ENCODE results near the gene SCN5A. TPM values are rescaled to one million over a fixed set of nuclear protein-coding genes. Genes with fewer than 3 reads are reported as not detected.

The SCN5A gene
- total RNA-seq, 1 donor from 2014 or later = 3.5 TPM

GRCh38 chr3:38658841-38659240 lies 9.4 kb upstream of the SCN5A start:
- H3K4me1 Mint-ChIP-seq (ENCODE audit: unreplicated experiment) = peaks cover 7% of the 10 kb centered on the region
- H3K9me3 Mint-ChIP-seq = peaks cover 8% of the 10 kb centered on the region
- DNase-seq (ENCODE audit: extremely low spot score, unreplicated experiment) = no peak
- H3K27me3 Mint-ChIP-seq = peaks cover 45% of the 10 kb centered on the region
- no peak overlapping the region for H3K4me3 Mint-ChIP-seq
- TF ChIP-seq CTCF (conservative IDR thresholded peaks at IDR 0.05) = no peak
- no peaks in the 10 kb centered on the region for H3K36me3 Mint-ChIP-seq
- no peak overlapping the region for H3K27ac Mint-ChIP-seq

GRCh38 chr3:38657369-38657768 lies 7.9 kb upstream of the SCN5A start:
- H3K27me3 Mint-ChIP-seq = peaks cover 49% of the 10 kb centered on the region
- no peak overlapping the region for H3K4me3 Mint-ChIP-seq
- no peak for TF ChIP-seq CTCF (conservative IDR thresholded peaks at IDR 0.05)
- no peak overlapping the region for H3K27ac Mint-ChIP-seq
- no peak for DNase-seq (ENCODE audit: extremely low spot score, unreplicated experiment)
- H3K9me3 Mint-ChIP-seq = no peaks in the 10 kb centered on the region
- H3K4me1 Mint-ChIP-seq (ENCODE audit: unreplicated experiment) = peaks cover 7% of the 10 kb centered on the region
- no peaks in the 10 kb centered on the region for H3K36me3 Mint-ChIP-seq

- no peaks in the 10 kb centered on the region for H3K36me3 Mint-ChIP-seq
- DNase-seq (ENCODE audit: extremely low spot score, unreplicated experiment) = no peak
- peaks cover 7% of the 10 kb centered on the region for H3K4me1 Mint-ChIP-seq (ENCODE audit: unreplicated experiment)
- TF ChIP-seq CTCF (conservative IDR thresholded peaks at IDR 0.05) = peak; percentile 77
- H3K27me3 Mint-ChIP-seq = peaks cover 52% of the 10 kb centered on the region
- no peak overlapping the region for H3K27ac Mint-ChIP-seq
- no peaks in the 10 kb centered on the region for H3K9me3 Mint-ChIP-seq
- no peak overlapping the region for H3K4me3 Mint-ChIP-seq
Observed at GRCh38 chr3:38655708-38656300, 6.3 kb upstream of the SCN5A start.

- no peak for DNase-seq (ENCODE audit: extremely low spot score, unreplicated experiment)
- Mint-ChIP-seq H3K27ac (no peak overlapping the region), H3K9me3 (no peaks in the 10 kb centered on the region), H3K4me1 (ENCODE audit: unreplicated experiment) (peaks cover 7% of the 10 kb centered on the region), H3K36me3 (no peaks in the 10 kb centered on the region), H3K27me3 (peaks cover 45% of the 10 kb centered on the region), H3K4me3 (no peak overlapping the region)
- TF ChIP-seq CTCF (conservative IDR thresholded peaks at IDR 0.05) = no peak
Observed at GRCh38 chr3:38653685-38654537, 4.4 kb upstream of the SCN5A start.

GRCh38 chr3:38652934-38653333 lies 3.4 kb upstream of the SCN5A start:
- no peak for TF ChIP-seq CTCF (conservative IDR thresholded peaks at IDR 0.05)
- no peaks in the 10 kb centered on the region for H3K36me3 Mint-ChIP-seq
- no peak for DNase-seq (ENCODE audit: extremely low spot score, unreplicated experiment)
- peaks cover 7% of the 10 kb centered on the region for H3K4me1 Mint-ChIP-seq (ENCODE audit: unreplicated experiment)
- no peak overlapping the region for H3K4me3 Mint-ChIP-seq
- H3K27me3 Mint-ChIP-seq = peaks cover 36% of the 10 kb centered on the region
- no peak overlapping the region for H3K27ac Mint-ChIP-seq
- no peaks in the 10 kb centered on the region for H3K9me3 Mint-ChIP-seq
